NCI-H1048 (cell line): ENCODE measurements around the gene AVPR2.

Experiments used
- DNase-seq: peaks from one replicate; lab custom pipeline; 2025; lab: John Stamatoyannopoulos, UW

The AVPR2 gene

GRCh38 chrX:153871451-153871850, 33.0 kb upstream of the AVPR2 start:
- no peak for DNase-seq

GRCh38 chrX:153871946-153872878, 32.3 kb upstream of the AVPR2 start:
- no peak for DNase-seq

GRCh38 chrX:153873282-153874084, 31.0 kb upstream of the AVPR2 start:
- no peak for DNase-seq

GRCh38 chrX:153874085-153874365, 30.4 kb upstream of the AVPR2 start:
- no peak for DNase-seq

GRCh38 chrX:153874366-153875125, 29.9 kb upstream of the AVPR2 start:
- no peak for DNase-seq

- DNase-seq = no peak
Observed at GRCh38 chrX:153875391-153876111, 28.9 kb upstream of the AVPR2 start.

GRCh38 chrX:153876112-153876491, 28.4 kb upstream of the AVPR2 start:
- no peak for DNase-seq

- DNase-seq = no peak
Observed at GRCh38 chrX:153877571-153878261, 26.8 kb upstream of the AVPR2 start.

GRCh38 chrX:153878345-153878744, 26.1 kb upstream of the AVPR2 start:
- no peak for DNase-seq

- no peak for DNase-seq
Observed at GRCh38 chrX:153878969-153879653, 25.4 kb upstream of the AVPR2 start.

- DNase-seq = no peak
Observed at GRCh38 chrX:153879741-153880439, 24.6 kb upstream of the AVPR2 start.

- no peak for DNase-seq
Observed at GRCh38 chrX:153880440-153880815, 24.0 kb upstream of the AVPR2 start.

- no peak for DNase-seq
Observed at GRCh38 chrX:153881281-153881680, 23.2 kb upstream of the AVPR2 start.

GRCh38 chrX:153882086-153882498, 22.4 kb upstream of the AVPR2 start:
- no peak for DNase-seq

- no peak for DNase-seq
Observed at GRCh38 chrX:153882557-153882956, 21.9 kb upstream of the AVPR2 start.

- DNase-seq = no peak
Observed at GRCh38 chrX:153883163-153883843, 21.2 kb upstream of the AVPR2 start.

GRCh38 chrX:153884136-153884535, 20.3 kb upstream of the AVPR2 start:
- DNase-seq = no peak

- DNase-seq = no peak
Observed at GRCh38 chrX:153884590-153884989, 19.9 kb upstream of the AVPR2 start.

- no peak for DNase-seq
Observed at GRCh38 chrX:153885208-153885787, 19.2 kb upstream of the AVPR2 start.
